Natural killer cell (primary cell): ENCODE data around the gene HPGDS. TPM values are rescaled to one million over a fixed set of nuclear protein-coding genes. Genes with fewer than 3 reads are reported as not detected.

Experiments
- ATAC-seq, 3 donors: fragments of 150-1000 bp in 2 of 3; fragments of 200-7000 bp in 1 of 3; cut with Tn5 transposase; 1 replicate in 1 of 3; 2 replicates in 2 of 3; pipeline ENCODE4 v1.10.0; 2021; ENCODE audit warnings: mild to moderate bottlenecking in 2 of 3, moderate library complexity in 2 of 3
- DNase-seq, 2 donors: peaks; one replicate each; pipeline versions ENCODE4 v3.0.0 to v3.0.0-alpha.2; 2013 to 2021; ENCODE audit warnings: mixed read lengths in 1 of 2
- H3K27ac ChIP-seq: one replicate; pipeline ENCODE4 v1.5.1; 2013; ENCODE audit warnings: mild to moderate bottlenecking, low read length
- H3K27me3 ChIP-seq: one replicate; pipeline ENCODE4 v1.6.1; 2013; ENCODE audit warnings: low read length; ENCODE audit not compliant: control insufficient read depth, insufficient read depth
- H3K36me3 ChIP-seq: one replicate; pipeline ENCODE4 v1.6.1; 2013; ENCODE audit warnings: low read length; ENCODE audit not compliant: control insufficient read depth, insufficient read depth
- H3K4me1 ChIP-seq: one replicate; pipeline ENCODE4 v1.6.1; 2013; ENCODE audit warnings: low read length; ENCODE audit not compliant: control insufficient read depth, insufficient read depth
- H3K4me3 ChIP-seq: one replicate; pipeline ENCODE4 v1.5.1; 2013; ENCODE audit warnings: low read length
- H3K9me3 ChIP-seq: one replicate; pipeline ENCODE4 v1.6.1; 2013; ENCODE audit warnings: low read length; ENCODE audit not compliant: control insufficient read depth, insufficient read depth
- H3K27ac Mint-ChIP-seq, 2 donors: one replicate each; pipeline ENCODE4 v1.8.0; 2022; ENCODE audit warnings: mild to moderate bottlenecking in 2 of 2, mixed read lengths in 2 of 2, moderate library complexity in 1 of 2
- H3K27me3 Mint-ChIP-seq, 2 donors: one replicate each; pipeline ENCODE4 v1.8.0; 2022; ENCODE audit warnings: low read depth in 2 of 2, mixed read lengths in 2 of 2
- H3K36me3 Mint-ChIP-seq: one replicate; pipeline ENCODE4 v1.8.0; 2022; ENCODE audit warnings: mixed read lengths
- H3K4me1 Mint-ChIP-seq, 2 donors: one replicate each; pipeline ENCODE4 v1.8.0; 2022; ENCODE audit warnings: mixed read lengths in 2 of 2
- H3K4me3 Mint-ChIP-seq: one replicate; pipeline ENCODE4 v1.8.0; 2022; ENCODE audit warnings: mild to moderate bottlenecking, moderate library complexity, mixed read lengths
- H3K9me3 Mint-ChIP-seq, 2 donors: one replicate each; pipeline ENCODE4 v1.8.0; 2022; ENCODE audit warnings: mixed read lengths in 2 of 2
- WGBS: methylation state at CpG from one replicate; pipeline ENCODE4 v1.1.7; 2013; ENCODE audit warnings: missing lambda C conversion rate; ENCODE audit not compliant: insufficient coverage; 5-methylcytosine and 5-hydroxymethylcytosine counted together
- intact Hi-C: fragments of 100-400 bp; cut with micrococcal nuclease; formaldehyde crosslinking; loops from one replicate; pipeline ENCODE4 v1.14.2; 2022
- total RNA-seq, 4 donors: library from RNA; stranded (reverse); fragments of 120-200 nt in 1 of 4; gene quantifications; one replicate each; pipeline versions ENCODE4 v1.2.3 to v1.2.4, GENCODE V29; 2013 to 2022
- TF ChIP-seq, protein P1 (sequence below): fragments of 200-600 bp; IDR thresholded peaks from one replicate; pipeline ENCODE4 v1.8.0; 2022; ENCODE audit warnings: antibody characterized with exemption

The HPGDS gene
- total RNA-seq, 3 donors from 2014 or later (not counting 1 experiment from before 2014, with no cell fraction given): 0.36 to 4.3 TPM; not detected in 1

DNA sequence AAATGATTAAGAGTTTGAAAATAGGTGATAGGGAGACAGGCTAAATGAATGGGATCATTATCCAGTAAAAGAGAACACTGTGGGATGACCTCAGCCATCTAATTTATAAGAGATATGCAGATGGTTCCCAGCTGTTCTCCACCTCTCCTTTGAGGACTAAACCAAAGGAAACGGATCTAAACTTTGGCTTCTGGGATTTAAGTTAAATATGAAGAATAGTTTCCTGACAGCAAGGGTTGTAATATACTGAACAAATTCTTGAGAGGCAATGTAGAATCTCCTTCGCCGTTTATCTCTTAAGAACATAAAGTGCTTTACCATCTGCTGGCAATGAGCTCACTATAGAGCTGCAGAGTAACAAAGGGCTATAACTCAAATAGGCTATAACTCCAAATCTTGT is 35.4 kb upstream of the HPGDS start:
- Histone ChIP-seq H3K4me3 (no peak overlapping the region), H3K4me1 (no peaks in the 10 kb centered on the region), H3K36me3 (no peaks in the 10 kb centered on the region), H3K27me3 (peaks cover 2% of the 10 kb centered on the region), H3K27ac (no peak overlapping the region), H3K9me3 (no peaks in the 10 kb centered on the region)
- DNase-seq (no peak), ATAC-seq (no peak)
- peaks cover 5 to 8% of the 10 kb centered on the region in 2 donors for H3K27me3 Mint-ChIP-seq
- intact Hi-C loops: no loop called here
- H3K4me3 Mint-ChIP-seq: no peak overlapping the region
- no peaks in the 10 kb centered on the region for H3K36me3 Mint-ChIP-seq
- TF ChIP-seq, protein P1, sequence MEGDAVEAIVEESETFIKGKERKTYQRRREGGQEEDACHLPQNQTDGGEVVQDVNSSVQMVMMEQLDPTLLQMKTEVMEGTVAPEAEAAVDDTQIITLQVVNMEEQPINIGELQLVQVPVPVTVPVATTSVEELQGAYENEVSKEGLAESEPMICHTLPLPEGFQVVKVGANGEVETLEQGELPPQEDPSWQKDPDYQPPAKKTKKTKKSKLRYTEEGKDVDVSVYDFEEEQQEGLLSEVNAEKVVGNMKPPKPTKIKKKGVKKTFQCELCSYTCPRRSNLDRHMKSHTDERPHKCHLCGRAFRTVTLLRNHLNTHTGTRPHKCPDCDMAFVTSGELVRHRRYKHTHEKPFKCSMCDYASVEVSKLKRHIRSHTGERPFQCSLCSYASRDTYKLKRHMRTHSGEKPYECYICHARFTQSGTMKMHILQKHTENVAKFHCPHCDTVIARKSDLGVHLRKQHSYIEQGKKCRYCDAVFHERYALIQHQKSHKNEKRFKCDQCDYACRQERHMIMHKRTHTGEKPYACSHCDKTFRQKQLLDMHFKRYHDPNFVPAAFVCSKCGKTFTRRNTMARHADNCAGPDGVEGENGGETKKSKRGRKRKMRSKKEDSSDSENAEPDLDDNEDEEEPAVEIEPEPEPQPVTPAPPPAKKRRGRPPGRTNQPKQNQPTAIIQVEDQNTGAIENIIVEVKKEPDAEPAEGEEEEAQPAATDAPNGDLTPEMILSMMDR: no peak
- 92% methylated on average over 3 of the region's 3 CpGs for WGBS
- no peaks in the 10 kb centered on the region for H3K9me3 Mint-ChIP-seq
- H3K4me1 Mint-ChIP-seq: no peaks in the 10 kb centered on the region
- no peak overlapping the region for H3K27ac Mint-ChIP-seq

DNA sequence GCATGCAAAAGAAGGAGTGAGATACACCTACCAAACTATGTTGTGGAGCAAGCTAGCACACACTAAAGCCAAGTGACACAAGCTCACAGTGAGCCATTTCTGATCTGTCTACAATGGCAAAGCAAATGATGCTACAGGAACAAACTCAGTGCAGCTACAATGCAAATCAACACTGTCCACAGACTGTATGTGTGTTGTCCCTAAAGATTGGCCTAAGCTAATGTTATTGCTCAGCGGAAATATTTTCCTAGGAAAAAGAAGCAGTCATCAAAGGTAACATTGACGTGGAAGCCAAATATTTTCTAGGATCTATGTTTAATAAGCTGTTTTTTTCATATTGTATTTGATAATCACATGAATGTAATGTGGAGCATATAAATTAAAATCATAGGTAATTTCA is 34.7 kb upstream of the HPGDS start:
- H3K27me3 Mint-ChIP-seq: peaks cover 5 to 8% of the 10 kb centered on the region in 2 donors
- WGBS: 98% methylated on average over 2 of the region's 2 CpGs
- H3K27ac Mint-ChIP-seq: no peak overlapping the region
- H3K4me3 Mint-ChIP-seq: no peak overlapping the region
- no peak for ATAC-seq
- DNase-seq: no peak
- TF ChIP-seq, protein P1: no peak
- intact Hi-C loops: no loop called here
- H3K4me1 Mint-ChIP-seq: no peaks in the 10 kb centered on the region
- no peaks in the 10 kb centered on the region for H3K9me3 ChIP-seq
- no peaks in the 10 kb centered on the region for H3K36me3 Mint-ChIP-seq
- H3K4me1 ChIP-seq: no peaks in the 10 kb centered on the region
- H3K9me3 Mint-ChIP-seq: no peaks in the 10 kb centered on the region
- H3K27me3 ChIP-seq: peaks cover 2% of the 10 kb centered on the region
- H3K27ac ChIP-seq: no peak overlapping the region
- H3K36me3 ChIP-seq: no peaks in the 10 kb centered on the region
- no peak overlapping the region for H3K4me3 ChIP-seq

DNA sequence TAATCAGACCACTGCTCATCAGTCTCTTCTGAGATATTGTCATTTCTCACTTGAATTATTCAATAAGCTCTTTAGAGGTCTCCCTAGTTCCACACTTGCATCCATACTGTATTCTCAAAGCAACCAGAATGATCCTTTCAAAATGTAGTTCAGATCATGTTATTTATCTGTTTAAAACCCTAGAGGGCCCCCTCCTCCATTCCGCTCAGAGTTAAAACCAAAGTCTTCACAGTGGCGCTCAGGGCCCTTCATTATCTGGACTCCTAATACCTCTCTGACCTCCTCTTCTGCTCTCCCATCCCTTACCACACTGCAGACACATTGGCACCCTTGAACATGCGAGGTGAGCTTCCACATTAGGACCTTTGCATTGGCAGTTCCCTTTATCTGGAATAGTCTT is 32.7 kb upstream of the HPGDS start:
- 88% methylated on average over 3 of the region's 3 CpGs for WGBS
- Histone ChIP-seq H3K9me3 (no peaks in the 10 kb centered on the region), H3K4me1 (no peaks in the 10 kb centered on the region), H3K27me3 (peaks cover 2% of the 10 kb centered on the region), H3K36me3 (no peaks in the 10 kb centered on the region), H3K4me3 (no peak overlapping the region), H3K27ac (no peak overlapping the region)
- intact Hi-C loops: no loop called here
- H3K27ac Mint-ChIP-seq: no peak overlapping the region
- DNase-seq (no peak), ATAC-seq (no peak)
- no peak overlapping the region for H3K4me3 Mint-ChIP-seq
- no peaks in the 10 kb centered on the region for H3K4me1 Mint-ChIP-seq
- H3K36me3 Mint-ChIP-seq: no peaks in the 10 kb centered on the region
- TF ChIP-seq, protein P1: no peak
- peaks cover 5 to 8% of the 10 kb centered on the region in 2 donors for H3K27me3 Mint-ChIP-seq
- no peaks in the 10 kb centered on the region for H3K9me3 Mint-ChIP-seq

DNA sequence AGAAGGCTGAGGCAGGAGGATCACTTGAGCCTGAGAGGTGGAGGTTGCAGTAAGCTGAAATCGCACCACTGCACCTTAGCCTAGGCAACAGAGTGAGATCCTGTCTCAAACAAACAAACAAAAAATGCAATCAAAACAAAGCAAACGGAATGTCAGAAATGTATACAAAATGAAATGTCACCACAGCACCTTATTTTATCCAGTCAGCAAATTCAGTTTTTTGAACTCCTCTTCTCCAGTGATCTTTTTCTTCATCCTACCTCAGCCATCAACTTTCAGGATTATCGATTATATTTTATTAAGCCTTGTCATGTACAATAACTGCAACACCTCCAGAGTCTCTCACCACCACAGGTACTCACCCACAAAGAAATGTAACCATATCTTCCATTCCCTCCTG is 31.1 kb upstream of the HPGDS start:
- WGBS: 90% methylated on average over 3 of the region's 3 CpGs

More for the DNA sequence above, 31.1 kb upstream of the HPGDS start:
- H3K36me3 ChIP-seq: no peaks in the 10 kb centered on the region
- DNase-seq (no peak), ATAC-seq (no peak)
- no peaks in the 10 kb centered on the region for H3K4me1 ChIP-seq
- TF ChIP-seq, protein P1: no peak
- H3K27me3 Mint-ChIP-seq: peaks cover 11 to 19% of the 10 kb centered on the region in 2 donors
- intact Hi-C loops: no loop called here
- H3K4me3 Mint-ChIP-seq: no peak overlapping the region
- no peaks in the 10 kb centered on the region for H3K9me3 ChIP-seq
- H3K4me1 Mint-ChIP-seq: no peaks in the 10 kb centered on the region
- no peak overlapping the region for H3K27ac ChIP-seq
- no peaks in the 10 kb centered on the region for H3K9me3 Mint-ChIP-seq
- no peaks in the 10 kb centered on the region for H3K36me3 Mint-ChIP-seq
- no peak overlapping the region for H3K27ac Mint-ChIP-seq
- H3K27me3 ChIP-seq: peaks cover 2% of the 10 kb centered on the region
- H3K4me3 ChIP-seq: no peak overlapping the region
